ENCODE results near the gene IFT80. TPM values are rescaled to one million over a fixed set of nuclear protein-coding genes. Genes with fewer than 3 reads are reported as not detected.

The IFT80 gene
- total and polyA plus RNA-seq, 9 of the 15 experiments (the other 6 are each of a cell fraction or from before 2014, with no cell fraction given), result 6.7 to 21.1 (median 16.4) TPM

- TF ChIP-seq TOE1 (IDR thresholded peaks at IDR 0.05; ENCODE audit: borderline replicate concordance) (peak; percentile 44; the same call in 1 of the 2 replicates), TOE1 (CRISPR knock-in tag; IDR thresholded peaks at IDR 0.05; ENCODE audit: borderline replicate concordance, low read depth) (no peak), MAFF (IDR thresholded peaks at IDR 0.05; ENCODE audit: low read length) (no peak), CREM (IDR thresholded peaks at IDR 0.05; ENCODE audit: low read depth) (peak; percentile 57), NCOR1 (IDR thresholded peaks at IDR 0.05) (no peak), MTA3 (IDR thresholded peaks at IDR 0.05; ENCODE audit: borderline replicate concordance) (peak; percentile 80; the same call in 1 of the 2 replicates), NR2C2 (CRISPR knock-in tag; IDR thresholded peaks at IDR 0.05) (no peak), NR2C2 (tag; IDR thresholded peaks at IDR 0.05) (peak; percentile 49; the same call in 1 of the 2 replicates), POU5F1 (IDR thresholded peaks at IDR 0.05; ENCODE audit: borderline replicate concordance, low read depth, low read length, partially characterized antibody) (no peak), JUND (IDR thresholded peaks at IDR 0.05; ENCODE audit: borderline replicate concordance, low read depth, low read length) (no peak), JUND (tag; IDR thresholded peaks at IDR 0.05; ENCODE audit: borderline replicate concordance, low read depth, low read length) (no peak), ZNF263 (CRISPR knock-in tag; IDR thresholded peaks at IDR 0.05; ENCODE audit: borderline replicate concordance) (no peak), GABPA (tag; conservative IDR thresholded peaks at IDR 0.05; ENCODE audit: low read depth) (0 out of 2 replicates have a peak, but pooled peaks have one; percentile 21), HLTF (IDR thresholded peaks at IDR 0.05) (no peak), CGGBP1 (CRISPR knock-in tag; IDR thresholded peaks at IDR 0.05) (no peak), MECOM (CRISPR knock-in tag; IDR thresholded peaks at IDR 0.05) (no peak), POLR2AphosphoS5 (IDR thresholded peaks at IDR 0.05; ENCODE audit: control insufficient read depth, insufficient read depth, low read depth, low read length) (no peak)
- TF ChIP-seq, protein P1, sequence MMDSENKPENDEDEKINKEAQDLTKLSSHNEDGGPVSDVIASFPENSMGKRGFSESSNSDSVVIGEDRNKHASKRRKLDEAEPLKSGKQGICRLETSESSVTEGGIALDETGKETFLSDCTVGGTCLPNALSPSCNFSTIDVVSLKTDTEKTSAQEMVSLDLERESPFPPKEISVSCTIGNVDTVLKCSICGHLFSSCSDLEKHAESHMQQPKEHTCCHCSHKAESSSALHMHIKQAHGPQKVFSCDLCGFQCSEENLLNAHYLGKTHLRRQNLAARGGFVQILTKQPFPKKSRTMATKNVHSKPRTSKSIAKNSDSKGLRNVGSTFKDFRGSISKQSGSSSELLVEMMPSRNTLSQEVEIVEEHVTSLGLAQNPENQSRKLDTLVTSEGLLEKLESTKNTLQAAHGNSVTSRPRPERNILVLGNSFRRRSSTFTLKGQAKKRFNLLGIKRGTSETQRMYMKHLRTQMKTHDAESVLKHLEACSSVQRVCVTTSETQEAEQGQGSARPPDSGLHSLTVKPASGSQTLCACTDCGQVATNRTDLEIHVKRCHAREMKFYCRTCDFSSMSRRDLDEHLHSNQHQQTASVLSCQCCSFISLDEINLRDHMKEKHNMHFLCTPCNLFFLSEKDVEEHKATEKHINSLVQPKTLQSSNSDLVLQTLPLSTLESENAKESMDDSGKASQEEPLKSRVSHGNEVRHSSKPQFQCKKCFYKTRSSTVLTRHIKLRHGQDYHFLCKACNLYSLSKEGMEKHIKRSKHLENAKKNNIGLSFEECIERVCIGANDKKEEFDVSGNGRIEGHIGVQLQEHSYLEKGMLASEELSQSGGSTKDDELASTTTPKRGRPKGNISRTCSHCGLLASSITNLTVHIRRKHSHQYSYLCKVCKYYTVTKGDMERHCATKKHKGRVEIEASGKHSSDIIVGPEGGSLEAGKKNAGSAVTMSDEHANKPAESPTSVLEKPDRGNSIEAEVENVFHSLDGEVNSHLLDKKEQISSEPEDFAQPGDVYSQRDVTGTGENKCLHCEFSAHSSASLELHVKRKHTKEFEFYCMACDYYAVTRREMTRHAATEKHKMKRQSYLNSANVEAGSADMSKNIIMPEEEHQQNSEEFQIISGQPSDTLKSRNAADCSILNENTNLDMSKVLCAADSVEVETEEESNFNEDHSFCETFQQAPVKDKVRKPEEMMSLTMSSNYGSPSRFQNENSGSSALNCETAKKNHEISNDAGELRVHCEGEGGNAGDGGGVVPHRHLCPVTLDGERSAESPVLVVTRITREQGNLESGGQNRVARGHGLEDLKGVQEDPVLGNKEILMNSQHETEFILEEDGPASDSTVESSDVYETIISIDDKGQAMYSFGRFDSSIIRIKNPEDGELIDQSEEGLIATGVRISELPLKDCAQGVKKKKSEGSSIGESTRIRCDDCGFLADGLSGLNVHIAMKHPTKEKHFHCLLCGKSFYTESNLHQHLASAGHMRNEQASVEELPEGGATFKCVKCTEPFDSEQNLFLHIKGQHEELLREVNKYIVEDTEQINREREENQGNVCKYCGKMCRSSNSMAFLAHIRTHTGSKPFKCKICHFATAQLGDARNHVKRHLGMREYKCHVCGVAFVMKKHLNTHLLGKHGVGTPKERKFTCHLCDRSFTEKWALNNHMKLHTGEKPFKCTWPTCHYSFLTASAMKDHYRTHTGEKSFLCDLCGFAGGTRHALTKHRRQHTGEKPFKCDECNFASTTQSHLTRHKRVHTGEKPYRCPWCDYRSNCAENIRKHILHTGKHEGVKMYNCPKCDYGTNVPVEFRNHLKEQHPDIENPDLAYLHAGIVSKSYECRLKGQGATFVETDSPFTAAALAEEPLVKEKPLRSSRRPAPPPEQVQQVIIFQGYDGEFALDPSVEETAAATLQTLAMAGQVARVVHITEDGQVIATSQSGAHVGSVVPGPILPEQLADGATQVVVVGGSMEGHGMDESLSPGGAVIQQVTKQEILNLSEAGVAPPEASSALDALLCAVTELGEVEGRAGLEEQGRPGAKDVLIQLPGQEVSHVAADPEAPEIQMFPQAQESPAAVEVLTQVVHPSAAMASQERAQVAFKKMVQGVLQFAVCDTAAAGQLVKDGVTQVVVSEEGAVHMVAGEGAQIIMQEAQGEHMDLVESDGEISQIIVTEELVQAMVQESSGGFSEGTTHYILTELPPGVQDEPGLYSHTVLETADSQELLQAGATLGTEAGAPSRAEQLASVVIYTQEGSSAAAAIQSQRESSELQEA (IDR thresholded peaks at IDR 0.05; ENCODE audit: low read depth), result no peak
These were observed 173.6 kb downstream of the IFT80 start, which contains the start of gene C3orf80 (continued) for GRCh38 chr3:160225176-160226025.

Data from K562 (cell line).